ENCODE measurements around the gene XIAP.
"Not testable (repeated sequence)": the region's sequence is repeated elsewhere in the genome, so short reads cannot be mapped to it uniquely, and the experiment has no call there.

The XIAP gene

DNA sequence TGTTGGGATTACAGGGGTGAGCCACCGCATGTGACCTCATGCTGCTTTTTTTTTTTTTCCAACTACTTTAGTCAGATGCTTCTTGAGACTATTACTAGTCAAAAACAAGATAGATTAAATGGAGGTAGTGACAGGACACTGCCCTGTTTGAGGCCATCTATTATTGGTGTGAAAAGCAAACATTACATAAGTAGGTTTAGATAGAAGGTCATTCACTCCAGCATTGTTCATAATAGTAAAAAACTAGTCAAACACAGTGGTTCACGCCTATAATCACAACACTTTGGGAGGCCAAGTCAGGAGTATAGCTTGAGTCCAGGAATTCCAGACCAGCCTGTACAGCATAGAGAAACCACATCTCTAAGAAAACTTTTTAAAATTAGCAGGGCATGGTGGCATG lies 16.3 kb downstream of the XIAP start:
- no peak for DNase-seq (ENCODE audit: low read depth in 2 of 2)

DNA sequence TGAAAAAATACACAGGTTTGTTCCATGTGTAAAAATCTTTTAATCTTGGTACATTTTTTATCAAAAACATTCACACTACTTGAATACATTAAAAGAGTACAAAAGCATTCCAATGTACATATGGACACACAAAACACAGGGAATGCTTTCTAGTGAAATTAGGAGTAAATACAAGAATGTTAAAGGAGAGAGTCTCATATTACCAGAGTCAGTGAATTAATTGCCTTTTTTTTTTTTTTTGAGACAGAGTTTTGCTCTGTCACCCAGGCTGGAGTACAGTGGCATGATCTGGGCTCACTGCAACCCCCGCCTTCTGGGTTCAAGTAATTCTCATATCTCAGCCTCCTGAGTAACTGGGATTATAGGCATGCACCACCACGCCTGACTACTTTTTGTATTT lies 17.0 kb downstream of the XIAP start:
- DNase-seq (ENCODE audit: low read depth in 2 of 2) = no peak

DNA sequence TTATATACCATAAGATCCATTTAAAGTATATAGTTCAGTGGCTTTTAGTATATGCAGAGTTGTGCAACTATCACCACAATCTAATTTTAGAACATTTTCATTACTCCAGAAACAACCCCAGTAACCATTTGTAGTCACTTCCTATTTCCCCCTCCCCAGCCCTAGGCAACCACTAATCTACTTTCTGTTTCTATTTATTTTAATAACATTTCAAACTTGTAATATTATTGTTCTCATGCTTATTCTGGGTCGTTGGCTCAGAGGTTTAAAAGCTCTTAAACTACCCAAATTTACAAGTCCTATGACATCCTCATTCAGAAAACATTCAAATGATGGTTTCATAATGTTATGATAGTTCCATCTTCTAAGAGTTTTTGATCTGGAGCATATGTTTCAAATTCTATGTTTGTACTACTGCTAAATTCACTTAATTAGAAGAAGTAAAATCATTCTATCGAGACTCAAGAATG lies 18.4 kb downstream of the XIAP start:
- no peak for DNase-seq (ENCODE audit: low read depth in 2 of 2)

DNA sequence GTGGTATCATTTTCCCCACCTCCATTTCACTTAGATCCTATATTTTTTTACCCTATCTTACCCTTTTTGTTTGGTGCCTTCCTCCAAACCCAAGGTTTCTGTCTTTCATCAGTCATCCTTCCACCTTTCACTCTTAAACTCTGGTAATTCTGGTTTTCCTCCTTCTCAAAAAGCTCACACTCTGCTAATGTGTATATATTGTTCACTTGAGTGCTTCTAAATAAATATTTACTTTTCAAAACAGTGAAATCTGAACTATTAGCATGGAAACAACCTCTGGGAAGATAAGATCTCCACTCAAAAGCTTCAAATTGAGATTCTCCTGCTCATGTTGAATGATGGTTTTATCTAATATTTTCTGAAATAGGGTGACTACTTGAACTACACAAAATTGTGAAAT lies 21.5 kb downstream of the XIAP start:
- DNase-seq (ENCODE audit: low read depth in 2 of 2) = no peak

DNA sequence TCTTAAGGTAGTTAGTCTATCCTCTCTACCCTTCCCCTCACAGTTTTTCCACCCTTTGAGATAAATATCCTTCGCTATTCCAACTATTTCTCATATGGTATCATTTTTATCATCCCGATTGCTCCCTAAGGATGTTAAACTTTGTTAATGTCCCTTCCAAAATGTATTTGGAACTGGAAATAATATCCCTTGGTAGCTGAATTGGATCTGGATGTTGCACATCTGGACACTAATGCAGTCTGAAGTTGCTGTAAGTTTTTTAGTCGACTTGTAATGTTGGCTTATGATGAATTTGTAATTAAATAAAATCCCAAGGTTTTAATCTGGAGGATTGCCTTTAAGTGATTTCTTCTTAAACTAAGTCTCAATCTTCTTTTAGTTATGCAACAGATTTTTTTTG lies 22.5 kb downstream of the XIAP start:
- no peak for DNase-seq (ENCODE audit: low read depth in 2 of 2)

DNA sequence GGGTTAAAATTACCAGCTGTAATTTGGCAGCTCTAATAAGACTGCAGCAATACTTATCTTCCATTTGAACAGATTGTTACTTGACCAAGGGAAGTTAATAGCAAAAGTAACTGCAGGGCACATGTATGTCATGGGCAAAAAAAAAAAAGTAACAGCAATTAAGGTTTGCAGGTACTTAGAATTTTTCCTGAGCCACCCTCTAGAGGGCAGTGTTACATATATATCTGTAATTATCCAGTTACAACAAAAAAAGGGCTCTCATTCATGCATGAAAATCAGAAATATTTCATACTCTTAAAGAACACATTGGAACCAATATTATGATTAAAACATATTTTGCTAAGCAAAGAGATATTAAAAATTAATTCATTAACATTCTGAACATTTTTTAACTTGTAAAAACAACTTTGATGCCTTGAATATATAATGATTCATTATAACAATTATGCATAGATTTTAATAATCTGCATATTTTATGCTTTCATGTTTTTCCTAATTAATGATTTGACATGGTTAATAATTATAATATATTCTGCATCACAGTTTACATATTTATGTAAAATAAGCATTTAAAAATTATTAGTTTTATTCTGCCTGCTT lies 25.1 kb downstream of the XIAP start:
- no peak for DNase-seq (ENCODE audit: low read depth in 2 of 2)

DNA sequence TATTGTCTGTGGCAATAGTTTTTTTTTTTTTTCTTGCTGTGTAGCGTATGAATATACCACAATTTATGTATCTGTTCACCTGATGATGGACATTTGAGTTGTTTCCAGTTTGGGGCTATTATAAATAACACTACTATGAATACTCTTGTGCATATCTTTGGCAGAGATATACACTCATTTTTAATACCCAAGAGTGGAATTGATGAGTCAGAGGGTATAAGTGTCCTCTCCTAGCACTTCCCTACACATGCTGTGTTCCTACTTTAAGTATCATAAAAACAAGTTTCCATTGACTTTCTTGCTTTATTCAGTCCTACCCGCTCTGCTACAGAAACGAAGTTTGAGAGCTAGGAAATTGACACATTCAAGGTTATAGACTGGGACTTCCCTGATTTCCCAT lies 39.8 kb downstream of the XIAP start:
- no peak for DNase-seq (ENCODE audit: low read depth in 2 of 2)

DNA sequence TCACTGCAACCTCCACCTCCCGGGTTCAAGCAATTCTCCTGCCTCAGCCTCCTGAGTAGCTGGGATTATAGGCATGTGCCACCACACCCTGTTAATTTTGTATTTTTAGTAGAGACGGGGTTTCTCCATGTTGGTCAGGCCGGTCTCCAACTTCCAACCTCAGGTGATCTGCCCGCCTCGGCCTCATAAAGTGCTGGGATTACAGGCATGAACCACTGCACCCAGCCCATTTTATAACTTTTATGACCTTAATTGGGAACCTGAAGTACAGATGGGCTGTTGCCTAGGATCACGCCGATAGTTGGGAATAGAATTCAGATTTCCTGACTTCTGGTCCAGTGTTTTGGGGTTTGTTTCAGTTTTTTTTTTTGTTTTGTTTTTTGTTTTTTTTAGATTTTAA lies 43.4 kb downstream of the XIAP start:
- DNase-seq (ENCODE audit: low read depth in 2 of 2) = not testable (repeated sequence)

DNA sequence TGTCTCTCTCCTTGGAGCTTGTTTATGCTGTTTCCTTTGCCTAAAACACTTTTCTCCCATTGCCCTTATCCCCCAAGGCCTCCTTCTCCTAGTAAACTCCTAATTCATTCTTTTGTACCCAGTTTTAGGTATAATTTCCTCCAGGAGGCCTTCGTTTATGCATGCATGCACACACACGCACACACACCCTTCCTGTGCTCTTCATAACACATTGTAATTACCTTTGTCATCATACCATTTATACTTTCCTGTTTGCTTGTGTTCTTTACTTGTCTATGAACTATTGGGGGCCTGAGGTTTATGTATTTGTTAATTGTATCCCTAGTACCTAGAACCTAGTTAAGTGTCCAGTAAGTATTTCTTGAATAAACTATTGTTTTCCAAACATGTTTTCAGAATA lies 45.5 kb downstream of the XIAP start:
- DNase-seq (ENCODE audit: low read depth in 2 of 2) = no peak

DNA sequence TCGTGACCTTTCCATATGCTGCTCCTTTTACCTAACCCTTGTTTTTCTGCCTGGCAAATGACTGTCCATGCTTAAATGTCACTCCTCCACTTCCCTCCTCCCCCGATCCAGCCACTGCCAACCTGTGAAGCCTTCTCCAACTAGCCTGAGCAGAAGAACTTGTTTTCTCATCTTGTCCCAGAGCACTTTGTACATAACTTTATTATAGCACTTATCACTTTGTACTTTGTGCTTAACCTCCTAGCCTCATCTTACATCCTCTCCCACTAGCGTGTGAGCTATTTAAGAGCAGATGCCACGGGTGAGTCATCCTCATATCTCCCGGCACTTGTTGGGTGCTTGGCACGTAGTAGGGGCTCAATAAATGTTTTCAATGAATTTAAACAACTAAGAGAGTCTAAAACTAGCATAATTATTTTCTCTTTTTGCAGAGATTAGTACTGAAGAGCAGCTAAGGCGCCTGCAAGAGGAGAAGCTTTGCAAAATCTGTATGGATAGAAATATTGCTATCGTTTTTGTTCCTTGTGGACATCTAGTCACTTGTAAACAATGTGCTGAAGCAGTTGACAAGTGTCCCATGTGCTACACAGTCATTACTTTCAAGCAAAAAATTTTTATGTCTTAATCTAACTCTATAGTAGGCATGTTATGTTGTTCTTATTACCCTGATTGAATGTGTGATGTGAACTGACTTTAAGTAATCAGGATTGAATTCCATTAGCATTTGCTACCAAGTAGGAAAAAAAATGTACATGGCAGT lies 46.9 kb downstream of the XIAP start:
- no peak for DNase-seq (ENCODE audit: low read depth in 2 of 2)

DNA sequence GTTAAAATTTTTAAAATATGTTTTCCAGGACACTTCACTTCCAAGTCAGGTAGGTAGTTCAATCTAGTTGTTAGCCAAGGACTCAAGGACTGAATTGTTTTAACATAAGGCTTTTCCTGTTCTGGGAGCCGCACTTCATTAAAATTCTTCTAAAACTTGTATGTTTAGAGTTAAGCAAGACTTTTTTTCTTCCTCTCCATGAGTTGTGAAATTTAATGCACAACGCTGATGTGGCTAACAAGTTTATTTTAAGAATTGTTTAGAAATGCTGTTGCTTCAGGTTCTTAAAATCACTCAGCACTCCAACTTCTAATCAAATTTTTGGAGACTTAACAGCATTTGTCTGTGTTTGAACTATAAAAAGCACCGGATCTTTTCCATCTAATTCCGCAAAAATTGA lies 49.7 kb downstream of the XIAP start:
- DNase-seq (ENCODE audit: low read depth in 2 of 2) = no peak

DNA sequence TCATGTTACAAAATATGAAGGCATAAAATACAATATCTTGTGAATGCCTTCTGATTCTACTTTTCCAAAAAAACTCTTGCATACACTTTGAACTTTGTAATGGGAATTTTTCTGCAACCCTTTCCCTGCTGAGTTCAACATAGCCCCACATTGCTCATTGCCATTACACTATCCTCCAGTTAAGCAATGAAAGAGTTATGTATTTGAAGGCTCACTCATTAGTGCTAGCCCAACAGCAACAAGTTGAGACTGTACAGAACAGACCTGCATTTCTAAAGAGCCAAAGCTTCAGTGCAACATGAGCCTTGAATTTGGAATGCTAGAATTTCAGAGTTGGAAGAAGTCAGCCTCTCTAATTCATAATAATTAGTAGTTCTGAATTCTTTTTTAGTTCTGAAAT lies 57.2 kb downstream of the XIAP start:
- no peak for DNase-seq (ENCODE audit: low read depth in 2 of 2)

DNA sequence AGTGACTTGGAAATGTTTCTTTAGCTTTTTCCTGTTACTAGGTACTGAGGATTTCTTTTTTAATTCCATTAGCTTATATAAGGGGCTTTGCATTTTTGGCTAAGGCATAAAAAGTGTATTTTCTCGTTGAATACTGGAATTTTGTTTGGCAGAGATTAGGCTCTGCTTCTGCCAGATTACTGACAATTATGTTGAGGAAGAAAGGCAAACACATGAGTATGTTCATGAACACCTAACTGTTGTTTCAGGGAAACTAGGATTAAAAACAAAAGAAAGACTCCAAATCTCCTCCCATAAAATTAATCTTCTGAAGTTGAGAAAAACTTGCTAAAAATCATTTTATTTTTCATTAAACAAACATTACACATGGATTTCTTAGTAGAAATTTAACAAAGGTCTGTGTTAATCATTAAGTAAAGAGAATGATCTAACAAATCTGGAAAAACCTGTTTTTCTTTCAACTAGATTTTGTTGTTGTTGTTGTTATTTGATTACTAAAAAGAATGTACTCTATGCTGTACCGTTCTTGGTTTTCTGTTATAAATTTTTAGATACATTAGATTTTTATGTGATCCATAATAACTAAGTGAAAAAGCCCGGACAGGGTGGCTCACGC lies 58.4 kb downstream of the XIAP start:
- no peak for DNase-seq (ENCODE audit: low read depth in 2 of 2)

DNA sequence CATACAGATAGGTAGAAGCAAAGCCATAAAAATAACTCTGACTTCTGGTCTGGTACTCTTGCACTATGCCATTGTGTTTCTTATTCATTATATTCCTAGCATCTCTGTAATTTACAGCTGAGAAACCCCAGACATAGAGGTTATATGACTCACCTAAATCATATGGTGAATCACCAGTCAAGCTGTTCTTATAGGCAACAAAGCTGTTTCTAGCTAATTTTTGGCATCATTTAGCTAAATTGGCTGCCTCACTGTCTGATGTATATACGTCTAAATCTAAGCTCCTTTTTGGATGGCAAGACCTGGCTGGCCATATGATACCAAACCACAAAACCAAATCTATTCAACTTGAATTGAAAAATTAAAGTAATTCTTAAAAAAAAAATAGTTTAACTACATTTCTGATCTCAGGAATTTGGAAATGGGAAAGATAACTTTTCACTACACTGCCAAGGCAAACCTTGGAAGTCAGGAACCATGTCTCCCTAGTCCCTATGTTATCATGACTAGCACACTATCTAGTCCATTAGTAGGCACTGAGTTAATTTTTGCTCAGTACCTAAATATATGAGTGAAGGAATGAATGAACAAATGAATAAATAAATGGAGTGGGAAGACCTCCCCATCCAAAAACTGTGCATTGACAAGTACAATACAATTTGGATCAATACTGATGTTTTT lies 60.4 kb downstream of the XIAP start:
- DNase-seq (ENCODE audit: low read depth in 2 of 2) = no peak

DNA sequence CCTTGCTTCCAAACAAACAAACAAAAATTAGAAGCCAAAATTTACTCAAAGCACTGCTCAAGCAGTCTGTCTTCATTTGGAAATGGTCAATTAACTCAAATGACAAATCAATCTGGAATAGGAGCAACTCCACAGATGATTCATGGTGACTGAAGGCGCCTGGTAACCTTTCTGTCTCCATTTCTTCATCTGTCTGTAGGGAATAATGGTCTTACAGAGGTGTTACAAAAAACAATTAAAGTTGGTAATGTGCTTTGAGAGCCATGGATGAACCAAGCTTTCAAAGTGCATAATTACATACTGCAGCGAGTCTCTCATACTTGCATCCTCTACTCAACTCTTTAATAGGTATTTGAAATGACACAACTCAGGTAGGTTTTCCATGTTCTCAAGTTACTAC lies 63.4 kb downstream of the XIAP start:
- no peak for DNase-seq (ENCODE audit: low read depth in 2 of 2)

DNA sequence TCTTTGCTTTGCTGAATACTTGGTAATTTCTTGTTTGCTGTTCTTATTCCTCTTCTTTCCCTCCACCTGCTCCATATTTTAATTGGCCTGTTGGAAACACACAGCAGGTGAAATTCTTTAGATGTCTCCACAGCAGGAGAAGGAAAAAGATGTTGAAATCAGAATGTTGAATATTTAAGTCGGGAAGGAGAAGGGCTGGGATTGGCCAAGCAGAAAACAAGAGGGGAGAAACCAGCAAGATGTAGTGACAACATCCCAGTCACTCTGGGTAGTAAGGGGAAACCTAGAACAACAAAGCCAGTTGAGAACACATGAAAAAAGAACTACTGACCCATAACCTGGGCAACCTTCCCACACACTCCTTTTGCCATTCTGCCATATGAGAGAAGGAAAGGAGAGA lies 64.3 kb downstream of the XIAP start:
- DNase-seq (ENCODE audit: low read depth in 2 of 2) = no peak

DNA sequence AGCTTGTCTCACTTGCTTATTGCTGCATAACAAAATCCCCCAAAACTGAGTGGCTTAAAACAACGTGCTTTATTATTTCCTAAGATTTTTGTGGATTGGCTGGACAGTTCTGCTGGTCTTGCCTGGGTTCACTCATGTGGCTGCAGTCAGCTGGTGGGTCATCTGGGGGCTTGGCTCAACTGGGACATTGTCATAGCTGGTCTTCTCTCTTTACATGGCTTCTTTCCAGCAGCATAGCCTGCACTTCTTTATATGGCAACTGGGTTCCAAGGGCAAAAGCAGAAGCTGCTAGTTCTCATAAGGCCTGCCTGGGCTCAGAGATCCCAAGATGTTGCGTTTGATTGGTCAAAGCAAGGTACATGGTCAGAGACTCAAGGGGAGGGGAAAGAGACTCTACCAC lies 68.0 kb downstream of the XIAP start:
- DNase-seq (ENCODE audit: low read depth in 2 of 2) = no peak

DNA sequence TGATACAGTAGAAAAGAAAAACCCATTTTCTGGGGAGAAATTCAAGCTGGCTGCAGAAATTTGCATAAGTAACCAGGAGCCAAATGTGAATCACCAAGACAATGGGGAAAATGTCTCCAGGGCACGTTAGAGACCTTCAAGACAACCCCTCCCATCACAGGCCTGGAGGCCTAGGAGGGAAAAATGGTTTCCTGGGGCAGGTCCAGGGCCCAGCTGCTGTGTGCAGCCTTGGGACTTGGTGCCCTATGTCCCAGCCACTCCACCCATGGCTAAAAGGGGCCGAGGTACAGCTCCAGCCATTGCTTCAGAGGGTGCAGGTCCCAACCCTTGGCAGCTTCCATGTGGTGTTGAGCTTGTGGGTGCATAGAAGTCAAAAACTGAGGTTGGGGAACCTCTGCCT lies 72.2 kb downstream of the XIAP start:
- not testable (repeated sequence) for DNase-seq (ENCODE audit: low read depth in 2 of 2)

DNA sequence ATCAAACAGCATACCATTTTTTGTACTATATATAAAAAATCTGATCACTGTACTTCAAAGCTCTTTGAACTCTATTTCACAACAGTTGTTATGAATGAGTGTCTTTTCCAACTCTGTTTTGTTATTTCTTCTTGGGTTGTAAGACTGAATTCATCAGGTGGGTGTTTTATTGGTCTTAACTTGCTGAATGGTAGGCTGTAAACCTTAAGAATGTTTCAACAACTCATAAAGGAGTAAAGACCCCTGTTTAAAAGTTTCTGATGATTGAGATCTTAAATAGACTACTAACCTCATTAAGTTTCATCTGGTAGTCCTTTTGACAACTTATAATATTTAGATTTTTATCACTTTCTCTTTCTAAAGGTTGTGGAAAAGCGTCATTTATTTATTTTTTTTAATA lies 83.2 kb downstream of the XIAP start:
- DNase-seq (ENCODE audit: low read depth in 2 of 2) = no peak

DNA sequence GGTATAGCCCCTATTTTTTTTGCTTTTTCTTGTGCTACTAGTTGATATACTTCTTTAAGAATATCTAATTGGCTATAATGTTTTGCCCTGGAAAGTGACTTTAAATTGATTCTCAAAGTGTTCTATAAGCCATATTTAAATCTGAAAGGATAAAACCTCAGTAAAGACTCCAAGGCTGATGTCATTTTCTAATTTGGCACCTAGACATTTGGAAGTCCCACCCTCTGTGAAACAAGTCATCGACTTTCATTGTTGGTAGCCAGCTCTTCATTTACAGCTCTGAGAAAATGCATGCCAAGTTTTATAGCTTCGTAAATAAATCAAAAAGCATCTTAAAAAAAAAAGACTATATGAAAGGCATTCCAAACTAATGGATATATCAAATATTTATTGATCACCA lies 83.6 kb downstream of the XIAP start:
- DNase-seq (ENCODE audit: low read depth in 2 of 2) = no peak

DNA sequence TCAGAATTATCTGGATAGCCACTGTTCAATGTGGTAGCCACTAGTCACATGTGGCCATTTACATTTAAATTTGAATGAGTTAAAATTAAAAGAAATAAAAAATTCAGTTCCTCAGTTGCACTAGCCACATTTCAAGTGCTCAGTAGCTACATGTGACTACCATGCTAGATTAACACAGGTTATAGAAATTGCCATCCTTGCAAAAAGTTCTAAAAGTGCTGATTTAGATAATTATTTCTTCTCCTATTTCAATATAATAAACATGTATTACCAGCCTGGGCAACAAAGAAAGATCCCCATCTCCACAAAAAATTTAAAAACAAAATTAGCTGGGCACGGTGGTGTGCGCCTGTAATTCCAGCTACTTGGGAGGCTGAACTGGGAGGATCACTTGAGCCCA lies 90.0 kb downstream of the XIAP start:
- DNase-seq (ENCODE audit: low read depth in 2 of 2) = no peak

DNA sequence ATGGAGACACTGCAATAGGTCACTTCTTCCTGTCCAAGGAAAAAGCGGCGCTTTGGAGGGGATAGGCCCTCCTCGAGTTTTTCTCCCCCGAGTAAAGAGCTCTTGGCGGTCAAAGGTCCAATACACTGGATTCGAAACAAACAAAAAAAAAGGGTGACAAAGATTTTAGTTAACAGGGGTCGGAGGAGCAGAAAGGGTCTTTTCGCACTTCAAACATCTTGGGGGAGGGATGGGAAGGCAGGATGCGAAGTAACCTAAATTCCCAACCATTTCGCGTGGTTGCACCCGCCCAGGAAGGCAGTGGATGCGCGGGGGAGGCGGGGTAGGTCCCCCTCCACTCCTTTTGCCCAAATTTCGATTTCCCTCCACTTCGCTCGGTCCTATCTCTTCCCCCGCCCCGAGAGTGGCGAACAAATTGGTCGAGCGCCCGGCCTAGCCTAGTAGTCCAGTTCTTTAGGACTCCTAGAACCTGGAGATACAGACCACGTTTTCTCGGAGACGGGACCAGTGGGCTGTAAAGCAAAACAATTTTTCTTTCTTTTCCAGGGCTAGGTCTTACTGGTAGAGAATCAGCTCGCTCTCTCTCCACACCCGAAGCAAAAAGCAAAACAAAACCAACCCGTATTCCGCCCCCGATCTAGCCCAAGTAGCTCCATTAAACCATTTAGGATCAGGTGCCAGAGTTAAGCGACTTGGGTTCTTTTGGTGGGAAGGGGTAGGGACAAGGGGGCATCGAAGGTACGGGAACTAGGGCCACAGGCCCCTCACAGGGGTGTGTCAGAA lies 99.6 kb downstream of the XIAP start:
- DNase-seq (ENCODE audit: low read depth in 2 of 2) = no peak
